HG03432 (cell line): Measurements from ENCODE around the gene MTA3.

Source experiments
- ATAC-seq: cut with Tn5 transposase; IDR thresholded peaks from one replicate; pipeline ENCODE4 v1.9.1; 2021; ENCODE audit warnings: mild to moderate bottlenecking, moderate library complexity; ENCODE audit not compliant: unreplicated experiment

Gene MTA3

DNA sequence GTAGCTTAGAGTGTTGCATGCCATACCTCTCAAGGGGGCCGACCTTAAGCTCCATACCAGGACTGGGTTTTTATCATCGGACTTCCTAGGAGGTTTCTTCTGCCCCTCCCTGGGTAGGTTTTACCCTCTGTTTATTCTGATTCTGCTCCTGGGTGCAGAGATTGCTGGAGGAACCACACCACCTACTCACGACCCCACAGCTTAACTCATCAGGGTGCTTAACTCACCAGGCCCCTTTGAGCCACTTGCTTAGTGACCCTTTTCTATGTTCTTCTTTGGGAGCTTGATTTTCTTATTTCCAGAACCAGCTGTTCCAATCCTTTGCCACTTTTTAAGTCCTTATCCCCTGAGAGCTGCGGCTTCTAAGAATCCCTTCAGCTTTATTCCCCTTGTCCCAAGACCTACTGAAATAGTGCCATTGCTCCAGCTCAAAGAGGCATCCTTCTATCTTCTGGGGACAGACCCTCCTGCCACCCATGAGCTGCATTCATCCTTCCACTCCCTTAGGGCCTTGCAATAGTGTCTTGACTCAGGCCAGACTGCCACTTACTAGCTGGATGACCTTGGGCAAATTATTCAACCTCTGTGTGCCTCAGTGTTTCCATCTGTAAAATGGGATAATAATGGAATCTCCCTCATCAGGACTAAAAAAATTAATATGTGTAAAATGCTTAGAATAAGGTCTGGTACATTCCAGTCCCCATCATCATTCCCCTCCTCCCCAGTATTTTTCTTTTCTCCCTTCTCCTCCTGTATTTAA is 189.7 kb downstream of the MTA3 start:
- no peak for ATAC-seq

DNA sequence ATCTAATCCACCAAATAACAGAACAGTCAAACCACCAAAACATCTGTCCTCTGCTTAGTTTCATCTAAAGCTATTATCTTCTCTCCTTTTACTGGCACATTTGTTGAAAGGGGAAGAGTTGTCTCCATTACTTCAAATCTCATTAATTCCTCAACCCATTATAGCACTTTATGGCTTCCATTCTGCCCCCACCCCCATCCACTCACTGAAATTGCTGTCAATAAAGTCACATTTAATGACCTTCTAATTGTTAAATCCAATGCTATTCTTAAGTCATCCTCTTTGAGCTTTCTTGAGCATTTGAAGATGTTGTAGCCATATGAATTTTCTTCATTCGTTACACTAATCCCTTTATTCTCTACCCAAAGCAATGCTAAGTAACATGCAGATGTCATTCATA is 190.3 kb downstream of the MTA3 start:
- no peak for ATAC-seq

DNA sequence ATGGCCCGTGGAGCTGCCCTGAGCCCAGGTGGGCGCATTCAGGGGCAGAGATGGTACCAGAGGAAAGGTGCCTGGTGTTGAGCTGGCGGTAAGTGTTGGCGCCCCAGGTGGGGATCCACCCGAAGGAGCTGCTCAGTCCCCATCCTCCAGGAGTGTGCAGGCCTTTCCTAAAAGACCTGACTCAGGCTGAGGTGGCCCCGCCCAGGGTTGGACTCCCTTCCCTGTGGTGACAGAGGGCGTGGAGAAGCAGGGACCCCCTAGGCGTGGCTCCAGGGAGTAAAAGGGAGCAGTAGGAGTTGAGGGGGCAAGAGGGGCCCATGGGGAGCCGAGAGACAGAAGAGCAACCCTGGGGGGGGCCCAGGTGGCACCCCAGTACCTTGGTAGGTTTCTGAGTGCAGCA is 193.1 kb downstream of the MTA3 start:
- ATAC-seq: no peak

- no peak for ATAC-seq
Observed at GRCh38 chr2:42762155-42762554, 193.7 kb downstream of the MTA3 start.

DNA sequence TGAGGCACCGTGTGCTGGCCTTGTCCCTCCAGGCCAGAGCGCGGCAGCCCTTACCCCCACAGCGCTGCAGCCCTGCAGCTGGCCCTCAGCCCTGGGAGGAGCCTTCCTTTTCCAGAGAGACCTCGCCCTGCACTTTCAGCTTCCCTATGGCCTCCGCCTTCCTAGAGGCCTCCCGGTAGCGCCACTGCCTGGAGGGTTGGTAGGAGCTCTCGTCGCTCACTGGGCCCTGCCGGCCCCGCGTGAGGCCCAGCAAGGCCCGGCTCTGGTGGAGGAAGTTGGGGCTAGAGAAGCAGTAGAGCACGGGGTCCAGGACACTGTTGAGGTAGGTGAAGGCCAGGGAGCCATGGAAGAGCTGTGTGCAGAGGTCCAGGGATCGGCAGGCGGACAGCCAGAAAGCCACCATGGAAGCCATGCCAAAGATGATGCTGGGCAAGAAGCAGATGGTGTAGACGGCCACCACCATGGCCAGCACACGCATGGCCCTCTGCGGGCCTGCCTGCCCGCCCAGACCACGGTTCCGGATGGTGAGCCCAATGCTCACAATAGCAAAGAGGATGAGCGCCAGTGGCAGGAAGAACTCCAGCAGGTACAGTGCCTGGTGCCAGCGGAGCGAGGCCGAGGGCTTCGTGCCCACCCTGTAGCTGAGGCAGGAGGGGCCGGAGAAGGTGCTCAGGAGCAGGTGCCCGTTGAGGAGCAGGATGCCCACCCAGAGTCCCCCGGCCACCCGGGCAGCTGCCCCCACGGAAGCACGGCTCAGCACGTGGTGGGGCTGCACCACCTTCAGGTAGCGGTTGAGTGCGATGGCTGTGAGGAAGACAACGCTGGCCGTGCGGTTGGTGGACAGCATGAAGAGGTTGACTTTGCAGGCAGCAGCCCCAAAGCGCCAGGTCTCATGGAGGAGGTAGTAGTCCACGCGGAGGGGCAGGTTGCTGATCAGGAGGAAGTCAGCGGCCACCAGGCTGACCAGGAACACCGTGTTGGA is 194.7 kb downstream of the MTA3 start:
- no peak for ATAC-seq

DNA sequence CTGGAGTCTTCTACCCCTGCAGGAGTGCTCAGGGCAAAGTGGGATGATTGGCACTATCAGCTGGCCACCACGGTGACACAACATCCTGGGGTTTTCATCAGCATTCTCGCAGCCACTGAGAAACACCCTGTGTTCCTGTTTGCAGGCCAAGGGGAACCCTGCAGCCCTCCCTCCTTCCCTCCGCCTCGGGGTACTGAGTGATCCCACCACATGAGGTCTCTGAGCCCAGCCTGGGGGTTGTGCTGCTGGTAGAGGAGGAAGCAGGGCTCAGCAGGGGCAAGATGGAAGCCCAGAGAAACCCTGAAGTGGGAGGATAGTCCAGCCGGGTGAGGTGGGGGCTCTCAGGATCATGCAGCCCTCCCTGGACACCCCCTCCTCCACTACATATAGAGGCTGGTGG is 195.7 kb downstream of the MTA3 start, which contains the start of gene OXER1:
Gene OXER1 (minus strand): TSS at position 40 of the 400 bp plus-strand sequence. CDS start 73 bp downstream, outside the sequence.
- ATAC-seq: no peak

- no peak for ATAC-seq
Observed at GRCh38 chr2:42764901-42765300, 196.5 kb downstream of the MTA3 start.

- ATAC-seq: no peak
Observed at GRCh38 chr2:42765686-42766085, 197.3 kb downstream of the MTA3 start.

DNA sequence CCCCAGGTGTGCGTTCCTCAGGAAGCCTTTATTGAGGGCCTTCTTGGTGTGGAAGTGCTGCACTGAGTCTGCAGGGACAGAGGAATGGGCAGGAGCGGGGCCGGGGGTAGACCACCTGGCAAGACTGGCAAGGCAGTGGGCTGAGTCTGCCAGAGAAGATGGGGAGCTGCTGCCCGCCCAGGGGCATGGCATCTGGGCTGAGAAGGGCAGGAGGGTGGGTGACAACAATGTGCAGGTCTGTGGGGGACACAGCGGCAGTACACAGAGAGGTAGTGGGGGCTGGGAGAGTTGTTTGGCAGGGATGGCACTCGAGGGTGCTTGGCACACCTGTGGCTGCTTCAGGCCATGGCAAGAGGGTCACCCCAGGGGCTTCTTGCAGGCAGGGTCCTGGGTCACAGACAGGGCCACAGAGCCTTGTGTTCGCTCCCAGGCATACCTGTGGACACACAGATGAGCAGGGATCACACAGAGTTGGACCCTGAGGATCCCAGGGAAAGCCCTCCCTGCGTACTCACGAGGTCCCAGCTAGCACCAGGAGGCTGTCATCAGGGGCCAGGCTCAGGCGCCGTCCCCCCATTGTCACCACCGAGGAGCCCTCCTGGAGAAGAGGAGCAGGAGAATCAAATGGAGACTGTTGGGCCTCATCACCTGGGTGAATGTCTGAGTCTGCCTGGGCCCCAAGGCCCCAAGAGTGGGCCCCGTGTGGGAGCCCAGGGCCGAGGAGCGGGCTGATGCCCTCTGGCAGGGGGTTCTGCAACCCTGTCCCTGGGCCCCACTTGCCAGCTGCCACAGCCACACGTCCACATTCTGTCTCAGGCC is 198.9 kb downstream of the MTA3 start:
- no peak for ATAC-seq

GRCh38 chr2:42767899-42768705 is 199.7 kb downstream of the MTA3 start:
- ATAC-seq: no peak

DNA sequence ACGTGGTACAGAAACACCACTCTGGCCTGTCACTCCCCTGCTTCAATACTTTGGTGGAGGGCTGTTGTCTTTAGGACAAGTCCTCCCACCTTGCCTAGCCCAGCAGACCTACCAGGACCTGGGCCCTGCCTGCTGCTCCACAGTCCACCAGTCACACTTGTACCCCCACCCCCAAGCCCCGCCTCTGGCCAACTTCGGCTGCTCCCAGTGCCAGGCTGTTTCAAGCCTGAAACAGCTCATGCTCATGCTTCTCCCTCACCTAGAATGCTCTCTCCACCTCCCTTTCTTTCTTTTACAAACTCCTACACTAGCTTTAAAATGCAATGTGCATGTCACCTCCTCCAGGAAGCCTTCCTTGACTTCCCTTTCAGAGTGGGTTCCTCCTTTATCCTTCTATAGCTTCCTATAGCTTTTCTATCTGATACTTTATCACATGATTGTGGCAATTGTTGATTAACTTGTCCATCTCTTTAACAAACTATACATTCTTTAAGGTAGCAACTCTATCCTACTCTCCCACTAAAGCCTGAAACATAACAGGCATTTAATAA is 200.3 kb downstream of the MTA3 start:
- no peak for ATAC-seq

DNA sequence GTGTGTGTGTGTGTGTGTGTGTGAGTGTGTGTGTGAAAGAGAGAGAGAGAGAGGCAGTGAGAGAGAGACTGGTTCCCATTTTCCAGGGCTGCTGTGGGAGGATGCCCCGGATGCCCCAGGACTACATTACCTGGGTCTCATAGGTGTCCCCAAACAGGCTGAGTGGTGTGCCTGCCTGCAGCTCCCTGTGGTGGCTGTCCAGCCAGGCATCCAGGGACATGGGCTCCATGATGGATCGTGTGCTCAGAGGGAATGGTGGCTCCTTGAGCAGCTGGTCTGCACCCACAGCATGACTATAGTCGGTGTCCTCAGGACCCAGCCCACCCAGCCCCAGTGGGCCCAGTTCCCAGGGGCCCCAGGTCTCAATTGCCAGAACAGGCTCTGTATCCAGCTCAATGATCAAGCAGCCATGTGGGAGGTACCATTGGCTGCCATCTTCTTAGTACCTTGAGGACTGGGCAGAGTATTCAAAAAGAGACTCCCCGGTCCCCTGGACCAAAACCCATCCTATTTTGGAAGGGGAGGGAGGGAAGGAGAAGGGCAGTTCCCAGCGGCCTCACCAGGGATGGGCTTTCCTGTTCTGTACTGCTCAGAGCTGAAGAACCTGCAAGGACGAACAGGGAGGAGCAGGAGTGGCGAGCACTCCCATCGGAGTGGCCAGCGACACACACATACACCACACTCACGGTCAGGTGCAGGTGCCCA is 201.3 kb downstream of the MTA3 start:
- ATAC-seq: no peak

DNA sequence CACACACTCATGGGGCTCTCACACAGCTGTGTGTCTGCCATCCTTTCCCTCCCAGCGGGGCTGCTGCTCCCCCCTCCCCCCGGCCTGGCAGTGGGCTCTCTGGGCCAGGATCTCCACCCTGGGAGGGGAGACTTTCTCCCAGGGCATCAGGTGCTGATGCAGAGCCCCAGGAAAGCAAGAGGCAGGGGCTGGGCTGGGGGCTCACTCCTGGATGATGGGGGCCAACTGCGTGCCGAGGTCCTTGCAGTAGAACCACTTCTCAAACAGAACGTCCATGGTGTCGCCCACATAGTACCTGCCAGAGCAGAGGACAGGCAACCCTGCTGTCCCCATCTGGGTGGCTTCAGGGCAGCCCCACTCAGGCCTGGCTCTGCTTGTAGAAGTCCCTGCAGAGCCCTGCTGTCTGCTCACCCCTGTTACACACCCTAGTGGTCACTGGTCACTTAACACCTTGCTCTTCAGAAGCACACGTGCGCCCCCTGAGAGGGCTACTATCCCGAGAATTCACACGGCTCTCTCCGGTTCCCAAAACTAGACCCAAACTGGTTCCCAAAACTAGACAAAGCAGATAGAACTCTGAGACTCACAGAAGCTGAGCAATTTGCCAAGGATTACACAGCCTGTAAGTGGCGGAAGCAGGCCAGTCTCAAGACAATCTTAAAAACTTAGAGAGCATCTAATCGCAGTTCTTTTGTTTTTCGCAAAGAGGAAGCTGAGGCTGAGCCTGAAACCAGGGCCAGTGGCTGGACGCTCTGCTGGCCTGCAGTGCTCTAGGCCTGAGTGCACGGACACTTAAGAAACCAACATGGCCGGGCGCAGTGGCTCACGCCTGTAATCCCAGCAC is 202.1 kb downstream of the MTA3 start:
- ATAC-seq: peak; percentile 42

GRCh38 chr2:42771546-42772153 is 203.2 kb downstream of the MTA3 start:
- no peak for ATAC-seq

GRCh38 chr2:42775186-42775585 is 206.8 kb downstream of the MTA3 start:
- no peak for ATAC-seq

DNA sequence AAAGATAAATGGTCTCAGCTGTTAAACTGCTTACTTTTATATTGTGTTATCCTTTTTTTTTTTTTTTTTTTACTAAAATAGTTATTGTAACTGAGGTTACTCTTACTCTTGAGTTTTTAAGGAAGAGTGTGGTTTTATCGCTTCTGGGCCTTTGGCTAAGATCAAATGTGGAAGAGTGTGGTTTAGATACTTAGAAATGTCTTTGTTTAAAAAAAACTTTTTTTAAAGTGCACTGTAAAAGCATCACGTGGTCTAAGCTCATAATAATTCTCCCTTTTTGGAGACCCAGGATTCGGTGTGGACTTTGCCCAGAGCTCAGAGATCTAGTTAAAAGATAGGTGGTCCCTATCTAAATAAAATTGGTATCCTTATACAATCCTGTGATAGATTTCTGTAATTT is 207.4 kb downstream of the MTA3 start:
- no peak for ATAC-seq

- no peak for ATAC-seq
Observed at GRCh38 chr2:42777883-42778805, 209.7 kb downstream of the MTA3 start.
